GM23338 (cell line): Measurements from ENCODE around the gene DENND2C. TPM values are rescaled to one million over a fixed set of nuclear protein-coding genes. Genes with fewer than 3 reads are reported as not detected.
"Not testable (repeated sequence)": the region's sequence is repeated elsewhere in the genome, so short reads cannot be mapped to it uniquely, and the experiment has no call there.

Experiments used
- ATAC-seq: fragments of 200-7000 bp; cut with Tn5 transposase; 3 replicates; pipeline ENCODE4 v1.9.1; 2020
- DNase-seq: peaks from one replicate; pipeline ENCODE4 v3.0.0-alpha.2; 2015; ENCODE audit warnings: low spot score
- H2AFZ ChIP-seq: fragments of 200-600 bp; sonication (generic); 2 replicates; pipeline ENCODE4 v1.8.0; 2016; ENCODE audit warnings: antibody characterized with exemption, mild to moderate bottlenecking, moderate library complexity
- H3F3A ChIP-seq: fragments of 200-600 bp; sonication (generic); replicated peaks from 2 replicates; pipeline ENCODE4 v1.8.0; 2017; ENCODE audit warnings: antibody characterized with exemption, mixed run types, low read depth
- H3K27ac ChIP-seq: fragments of 200-600 bp; sonication (generic); 2 replicates; pipeline ENCODE4 v1.6.1; 2016; ENCODE audit warnings: low read depth
- H3K27me3 ChIP-seq: fragments of 200-600 bp; sonication (generic); 2 replicates; pipeline ENCODE4 v1.8.0; 2016; ENCODE audit warnings: mild to moderate bottlenecking, mixed run types, moderate library complexity; ENCODE audit not compliant: insufficient read depth
- H3K36me3 ChIP-seq: fragments of 200-600 bp; sonication (generic); 2 replicates; pipeline ENCODE4 v1.8.0; 2016; ENCODE audit warnings: mild to moderate bottlenecking; ENCODE audit not compliant: insufficient read depth
- H3K4me1 ChIP-seq: fragments of 200-600 bp; sonication (generic); 2 replicates; pipeline ENCODE4 v1.8.0; 2016; ENCODE audit warnings: mild to moderate bottlenecking, moderate library complexity; ENCODE audit not compliant: insufficient read depth
- H3K4me2 ChIP-seq: fragments of 200-600 bp; sonication (generic); 2 replicates; pipeline ENCODE4 v1.7.1; 2017; ENCODE audit warnings: mixed run types
- H3K4me3 ChIP-seq: fragments of 200-600 bp; sonication (generic); 2 replicates; pipeline ENCODE4 v1.6.1; 2016; ENCODE audit warnings: mixed run types
- H3K79me2 ChIP-seq: fragments of 200-600 bp; sonication (generic); replicated peaks from 2 replicates; pipeline ENCODE4 v1.8.0; 2017; ENCODE audit warnings: mild to moderate bottlenecking; ENCODE audit not compliant: insufficient read depth
- H3K9me2 ChIP-seq: fragments of 200-600 bp; sonication (generic); 2 replicates; pipeline ENCODE4 v1.8.0; 2017; ENCODE audit not compliant: insufficient read depth
- H4K20me1 ChIP-seq: fragments of 200-600 bp; sonication (generic); replicated peaks from 2 replicates; pipeline ENCODE4 v1.8.0; 2017; ENCODE audit warnings: mild to moderate bottlenecking; ENCODE audit not compliant: insufficient read depth
- H3K27ac Mint-ChIP-seq: 2 replicates; pipeline ENCODE4 v1.8.0; 2020; ENCODE audit warnings: inconsistent platforms, mild to moderate bottlenecking, moderate library complexity, mixed read lengths
- H3K27me3 Mint-ChIP-seq: 3 replicates; pipeline ENCODE4 v1.8.0; 2022; ENCODE audit warnings: low read depth, mild to moderate bottlenecking, moderate library complexity, mixed read lengths, inconsistent platforms; ENCODE audit not compliant: insufficient read depth, poor library complexity
- H3K36me3 Mint-ChIP-seq: 3 replicates; pipeline ENCODE4 v1.8.0; 2021; ENCODE audit warnings: low read depth, mild to moderate bottlenecking, inconsistent platforms, moderate library complexity, mixed read lengths
- H3K4me1 Mint-ChIP-seq: 3 replicates; pipeline ENCODE4 v1.8.0; 2020; ENCODE audit warnings: mild to moderate bottlenecking, inconsistent platforms, mixed read lengths
- H3K4me3 Mint-ChIP-seq: 3 replicates; pipeline ENCODE4 v1.8.0; 2021; ENCODE audit warnings: moderate library complexity, mild to moderate bottlenecking, inconsistent platforms, mixed read lengths
- H3K9me3 Mint-ChIP-seq: 3 replicates; pipeline ENCODE4 v1.8.0; 2020; ENCODE audit warnings: moderate library complexity, mild to moderate bottlenecking, inconsistent platforms, mixed read lengths
- CREB1 ChIP-seq: fragments of 250-450 bp; sonication (Bioruptor Pico); IDR thresholded peaks from 2 replicates; pipeline ENCODE4 v1.5.0; 2020; ENCODE audit warnings: low read depth, mild to moderate bottlenecking, moderate library complexity
- CTCF ChIP-seq, 2 experiments: fragments of 200-600 bp in 1 of 2; sonication (generic) in 1 of 2; conservative IDR thresholded peaks; 2 replicates each; pipeline versions ENCODE4 v1.5.1 to v1.6.1; 2016 to 2017; ENCODE audit warnings: antibody characterized with exemption in 2 of 2, low read depth in 2 of 2, mild to moderate bottlenecking in 2 of 2, moderate library complexity in 1 of 2
- EZH2phosphoT487 ChIP-seq: fragments of 200-600 bp; sonication (generic); IDR thresholded peaks from one replicate; pipeline ENCODE4 v1.8.1; 2018; ENCODE audit warnings: antibody characterized with exemption; ENCODE audit not compliant: unreplicated experiment
- JUNB ChIP-seq: IDR thresholded peaks from one replicate; pipeline ENCODE4 v1.6.1; 2016; ENCODE audit warnings: antibody characterized with exemption; ENCODE audit not compliant: unreplicated experiment
- NANOG ChIP-seq: IDR thresholded peaks from 2 replicates; pipeline ENCODE4 v1.6.1; 2016; ENCODE audit warnings: antibody characterized with exemption, borderline replicate concordance
- POLR2AphosphoS5 ChIP-seq: IDR thresholded peaks from 2 replicates; pipeline ENCODE4 v1.6.1; 2016; ENCODE audit warnings: antibody characterized with exemption, low read depth
- ZNF114 ChIP-seq: fragments of 250-450 bp; sonication (Bioruptor Pico); IDR thresholded peaks from 2 replicates; pipeline ENCODE4 v1.5.0; 2020; ENCODE audit warnings: mild to moderate bottlenecking, moderate library complexity
- ZNF331 ChIP-seq: fragments of 250-450 bp; sonication (Bioruptor Pico); IDR thresholded peaks from 2 replicates; pipeline ENCODE4 v1.5.0; 2020; ENCODE audit warnings: low read depth, mild to moderate bottlenecking, moderate library complexity
- ZNF462 ChIP-seq: fragments of 250-450 bp; sonication (Bioruptor Pico); IDR thresholded peaks from 2 replicates; pipeline ENCODE4 v1.5.0; 2020; ENCODE audit warnings: mild to moderate bottlenecking, moderate library complexity
- polyA plus RNA-seq: library from polyadenylated mRNA; unstranded; fragments of >200 nt; fragmentation: Nextera tagmentation; extraction: Ambion mirVana; gene quantifications from 2 replicates; pipeline ENCODE4 v1.2.1, GENCODE V29; 2016
- total RNA-seq: library from RNA; depleted of rRNA; stranded (reverse); fragments of >200 nt; shearing (Covaris generic); gene quantifications from 2 replicates; pipeline ENCODE4 v1.2.3, GENCODE V29; 2014

DENND2C gene
- total and polyA plus RNA-seq, 2 experiments from 2014 or later = 4.1 to 7.0 TPM

- Mint-ChIP-seq H3K27me3 (peaks cover 2% of the 10 kb centered on the region), H3K9me3 (peaks cover 12% of the 10 kb centered on the region; the same call in 2 of the 3 replicates), H3K4me1 (no peaks in the 10 kb centered on the region), H3K36me3 (peaks cover 68% of the 10 kb centered on the region), H3K4me3 (no peak overlapping the region), H3K27ac (no peak overlapping the region)
- H3K27me3 ChIP-seq = no peaks in the 10 kb centered on the region
- H3F3A ChIP-seq = no peaks in the 10 kb centered on the region
- TF ChIP-seq NANOG (no peak), CREB1 (CRISPR knock-in tag) (no peak), POLR2AphosphoS5 (no peak)
- no peak overlapping the region for H2AFZ ChIP-seq
- no peaks in the 10 kb centered on the region for H3K9me2 ChIP-seq
- ATAC-seq = no peak
- H3K79me2 ChIP-seq = no peaks in the 10 kb centered on the region
- H3K4me3 ChIP-seq = no peak overlapping the region
- H4K20me1 ChIP-seq = no peaks in the 10 kb centered on the region; the same call in 1 of the 2 replicates
- H3K36me3 ChIP-seq = peaks cover 29% of the 10 kb centered on the region
- no peak for DNase-seq
- H3K4me2 ChIP-seq = no peak overlapping the region
- H3K4me1 ChIP-seq = no peaks in the 10 kb centered on the region
- H3K27ac ChIP-seq = no peak overlapping the region
These were observed 105.7 kb downstream of the DENND2C start for GRCh38 chr1:114564141-114564540.

GRCh38 chr1:114562978-114563510 lies 106.8 kb downstream of the DENND2C start:
- not testable (repeated sequence) for H3F3A ChIP-seq, H3K4me2 ChIP-seq, H3K79me2 ChIP-seq, ATAC-seq, H3K4me1 ChIP-seq, H3K27me3 Mint-ChIP-seq, DNase-seq, H3K9me2 ChIP-seq, H3K4me1 Mint-ChIP-seq, H4K20me1 ChIP-seq, H3K27me3 ChIP-seq, H3K4me3 ChIP-seq, H2AFZ ChIP-seq, H3K27ac ChIP-seq, H3K27ac Mint-ChIP-seq, H3K4me3 Mint-ChIP-seq
- Mint-ChIP-seq H3K36me3 (peaks cover 57% of the 10 kb centered on the region), H3K9me3 (peaks cover 12% of the 10 kb centered on the region; the same call in 2 of the 3 replicates)
- H3K36me3 ChIP-seq = peaks cover 19% of the 10 kb centered on the region

GRCh38 chr1:114561333-114561732 lies 108.5 kb downstream of the DENND2C start:
- Histone ChIP-seq H3K27me3 (no peaks in the 10 kb centered on the region), H2AFZ (no peak overlapping the region), H3K4me2 (no peak overlapping the region), H4K20me1 (no peaks in the 10 kb centered on the region), H3K27ac (no peak overlapping the region), H3K9me2 (no peaks in the 10 kb centered on the region), H3K4me3 (no peak overlapping the region), H3K36me3 (0 out of 2 replicates have a peak, but pooled peaks cover 7% of the 10 kb centered on the region), H3K4me1 (no peaks in the 10 kb centered on the region), H3F3A (no peaks in the 10 kb centered on the region), H3K79me2 (no peaks in the 10 kb centered on the region)
- DNase-seq = no peak
- no peaks in the 10 kb centered on the region for H3K4me1 Mint-ChIP-seq
- H3K9me3 Mint-ChIP-seq = peaks cover 12% of the 10 kb centered on the region; the same call in 2 of the 3 replicates
- no peak overlapping the region for H3K4me3 Mint-ChIP-seq
- H3K36me3 Mint-ChIP-seq = peaks cover 40% of the 10 kb centered on the region
- no peak overlapping the region for H3K27ac Mint-ChIP-seq
- peaks cover 2% of the 10 kb centered on the region for H3K27me3 Mint-ChIP-seq
- ATAC-seq = no peak
- TF ChIP-seq NANOG (no peak), ZNF114 (CRISPR knock-in tag) (no peak), CREB1 (CRISPR knock-in tag) (no peak), POLR2AphosphoS5 (no peak), CTCF (conservative IDR thresholded peaks at IDR 0.05; ENCODE audit: low read depth in 2 of 2) (no peak), ZNF462 (CRISPR knock-in tag) (no peak), EZH2phosphoT487 (no peak), ZNF331 (no peak), JUNB (no peak)
